ENCODE results near the gene PPP6R3. TPM values are rescaled to one million over a fixed set of nuclear protein-coding genes. Genes with fewer than 3 reads are reported as not detected.
A peak's percentile ranks its signal among the peaks of the same experiment; 100 is the strongest.

The PPP6R3 gene
- total RNA-seq: 100 to 1,000 TPM; 188 to 189 TPM

- H3K9me3 Mint-ChIP-seq: no peaks in the 10 kb centered on the region
- peak; percentile 56 to 69 for ATAC-seq
- DNase-seq (ENCODE audit: low spot score): no peak
- H3K27ac Mint-ChIP-seq: peak within 1 kb of the TSS; percentile 89 to 96
- peaks cover 10% of the 10 kb centered on the region for H3K36me3 Mint-ChIP-seq
- H3K27me3 Mint-ChIP-seq: no peaks in the 10 kb centered on the region
- H3K4me3 Mint-ChIP-seq: peak within 1 kb of the TSS; percentile 91
- H3K4me1 Mint-ChIP-seq (ENCODE audit: low read depth in 2 of 2): peaks cover 44 to 45% of the 10 kb centered on the region in 2 donors
Measured at GRCh38 chr11:68460741-68461574, at the start of gene PPP6R3. Gene PPP6R3 (plus strand): TSS chr11:68460752. CDS start chr11:68537665, 76,913 bp downstream.

DNA sequence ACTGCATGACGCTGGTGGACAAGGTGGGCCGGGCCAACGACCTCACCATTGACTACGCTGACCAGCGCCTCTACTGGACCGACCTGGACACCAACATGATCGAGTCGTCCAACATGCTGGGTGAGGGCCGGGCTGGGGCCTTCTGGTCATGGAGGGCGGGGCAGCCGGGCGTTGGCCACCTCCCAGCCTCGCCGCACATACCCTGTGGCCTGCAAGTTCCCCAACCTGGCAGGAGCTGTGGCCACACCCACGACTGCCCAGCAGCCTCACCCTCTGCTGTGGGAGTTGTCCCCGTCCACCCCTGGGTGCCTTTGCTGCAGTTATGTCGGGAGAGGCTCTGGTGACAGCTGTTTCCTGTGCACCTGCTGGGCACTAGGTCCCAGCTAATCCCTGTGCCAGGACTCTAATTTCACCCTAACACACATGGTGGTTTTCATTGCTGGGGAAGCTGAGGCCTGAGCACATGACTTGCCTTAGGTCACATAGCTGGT, 49.0 kb upstream of the PPP6R3 start:
- H3K9me3 Mint-ChIP-seq: no peaks in the 10 kb centered on the region
- no peak overlapping the region for H3K4me3 Mint-ChIP-seq
- H3K4me1 Mint-ChIP-seq (ENCODE audit: low read depth in 2 of 2): no peaks in the 10 kb centered on the region
- no peak overlapping the region for H3K27ac Mint-ChIP-seq
- no peaks in the 10 kb centered on the region for H3K27me3 Mint-ChIP-seq
- no peaks in the 10 kb centered on the region for H3K36me3 Mint-ChIP-seq
- no peak for ATAC-seq
- no peak for DNase-seq (ENCODE audit: low spot score)

- peaks cover 0 to 4% of the 10 kb centered on the region in 2 donors for H3K4me1 Mint-ChIP-seq (ENCODE audit: low read depth in 2 of 2)
- peak in 1 of 2 donors; percentile 84 for ATAC-seq
- no peak for DNase-seq (ENCODE audit: low spot score)
- H3K4me3 Mint-ChIP-seq: no peak overlapping the region
- no peaks in the 10 kb centered on the region for H3K36me3 Mint-ChIP-seq
- H3K9me3 Mint-ChIP-seq: no peaks in the 10 kb centered on the region
- peaks cover 0 to 3% of the 10 kb centered on the region in 2 donors for H3K27me3 Mint-ChIP-seq
- H3K27ac Mint-ChIP-seq: no peak overlapping the region
Measured at GRCh38 chr11:68412593-68413475, 47.7 kb upstream of the PPP6R3 start.

- no peak overlapping the region for H3K27ac Mint-ChIP-seq
- H3K4me3 Mint-ChIP-seq: no peak overlapping the region
- ATAC-seq: no peak
Measured at GRCh38 chr11:68413591-68413999, 47.0 kb upstream of the PPP6R3 start.

GRCh38 chr11:68414496-68415221, 45.9 kb upstream of the PPP6R3 start:
- DNase-seq (ENCODE audit: low spot score) (no peak), ATAC-seq (peak in 1 of 2 donors; percentile 7)
- Mint-ChIP-seq H3K9me3 (no peaks in the 10 kb centered on the region), H3K27ac (no peak overlapping the region), H3K4me3 (no peak overlapping the region), H3K27me3 (peaks cover 0 to 3% of the 10 kb centered on the region in 2 donors), H3K36me3 (no peaks in the 10 kb centered on the region), H3K4me1 (ENCODE audit: low read depth in 2 of 2) (peaks cover 0 to 4% of the 10 kb centered on the region in 2 donors)

More at GRCh38 chr11:68413591-68413999, 47.0 kb upstream of the PPP6R3 start:
- H3K36me3 Mint-ChIP-seq: no peaks in the 10 kb centered on the region
- H3K9me3 Mint-ChIP-seq: no peaks in the 10 kb centered on the region
- H3K4me1 Mint-ChIP-seq (ENCODE audit: low read depth in 2 of 2): peaks cover 0 to 4% of the 10 kb centered on the region in 2 donors
- peaks cover 0 to 3% of the 10 kb centered on the region in 2 donors for H3K27me3 Mint-ChIP-seq
- no peak for DNase-seq (ENCODE audit: low spot score)

DNA sequence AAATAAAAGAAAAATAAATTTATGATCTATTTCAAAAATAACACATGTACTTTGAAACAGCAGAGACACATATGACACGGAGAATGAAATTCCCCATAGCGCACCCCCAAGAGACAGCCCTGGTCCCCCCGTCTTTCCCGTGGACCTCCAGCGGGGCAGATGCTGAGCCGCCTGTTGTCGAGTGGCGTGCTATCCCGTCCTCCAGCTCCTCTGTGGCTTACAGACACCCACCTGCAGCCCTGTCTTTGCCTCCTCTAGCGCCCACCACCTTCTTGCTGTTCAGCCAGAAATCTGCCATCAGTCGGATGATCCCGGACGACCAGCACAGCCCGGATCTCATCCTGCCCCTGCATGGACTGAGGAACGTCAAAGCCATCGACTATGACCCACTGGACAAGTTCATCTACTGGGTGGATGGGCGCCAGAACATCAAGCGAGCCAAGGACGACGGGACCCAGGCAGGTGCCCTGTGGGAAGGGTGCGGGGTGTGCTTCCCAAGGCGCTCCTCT, 44.4 kb upstream of the PPP6R3 start:
- peaks cover 0 to 3% of the 10 kb centered on the region in 2 donors for H3K27me3 Mint-ChIP-seq
- no peak for ATAC-seq

DNA sequence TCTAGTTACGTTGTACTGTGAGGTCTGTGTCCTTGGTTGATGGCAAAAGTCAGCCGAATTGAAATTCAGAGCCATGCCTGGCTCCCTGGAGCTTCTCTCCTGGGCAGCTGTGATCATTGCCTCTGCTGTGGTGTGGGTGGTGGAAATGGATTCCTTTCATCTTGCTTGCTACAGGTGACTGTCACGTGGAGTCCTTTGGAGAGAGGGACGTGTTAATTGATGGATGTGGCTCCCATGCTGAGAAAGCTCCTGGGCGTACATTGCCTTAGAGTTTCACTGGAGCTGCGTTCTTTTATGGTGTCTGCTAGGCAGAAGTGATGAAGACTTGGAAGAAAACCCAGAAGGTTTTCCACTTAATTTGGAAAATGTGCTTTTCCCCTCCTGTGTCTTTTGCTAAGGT, 41.9 kb upstream of the PPP6R3 start:
- DNase-seq (ENCODE audit: low spot score): no peak
- Mint-ChIP-seq H3K36me3 (no peaks in the 10 kb centered on the region), H3K4me1 (ENCODE audit: low read depth in 2 of 2) (peaks cover 0 to 4% of the 10 kb centered on the region in 2 donors), H3K27ac (no peak overlapping the region), H3K9me3 (no peaks in the 10 kb centered on the region), H3K27me3 (peaks cover 0 to 3% of the 10 kb centered on the region in 2 donors), H3K4me3 (no peak overlapping the region)
- no peak for ATAC-seq

More for the DNA sequence above, 44.4 kb upstream of the PPP6R3 start:
- no peak overlapping the region for H3K27ac Mint-ChIP-seq
- H3K36me3 Mint-ChIP-seq: no peaks in the 10 kb centered on the region
- no peaks in the 10 kb centered on the region for H3K9me3 Mint-ChIP-seq
- H3K4me1 Mint-ChIP-seq (ENCODE audit: low read depth in 2 of 2): peaks cover 0 to 4% of the 10 kb centered on the region in 2 donors
- H3K4me3 Mint-ChIP-seq: no peak overlapping the region
- DNase-seq (ENCODE audit: low spot score): no peak

DNA sequence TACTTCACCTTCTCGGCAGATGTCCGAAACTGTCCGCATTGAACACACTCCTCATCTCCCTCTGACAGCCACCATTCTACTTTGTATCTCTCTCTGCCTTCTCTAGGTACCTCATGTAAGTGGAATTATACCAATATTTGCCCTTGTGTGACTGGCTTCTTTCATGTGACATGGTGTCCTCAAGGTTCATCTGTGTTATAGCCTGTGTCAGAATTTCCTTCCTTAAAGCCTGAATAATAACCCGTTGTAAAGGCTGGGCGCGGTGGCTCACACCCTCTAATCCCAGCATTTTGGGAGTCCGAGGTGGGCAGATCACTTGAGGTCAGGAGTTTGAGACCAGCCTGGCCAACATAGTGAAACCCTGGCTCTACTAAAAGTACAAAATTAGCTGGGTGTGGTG, 40.4 kb upstream of the PPP6R3 start:
- H3K4me1 Mint-ChIP-seq (ENCODE audit: low read depth in 2 of 2): peaks cover 0 to 4% of the 10 kb centered on the region in 2 donors
- H3K4me3 Mint-ChIP-seq: no peak overlapping the region
- no peaks in the 10 kb centered on the region for H3K36me3 Mint-ChIP-seq
- H3K9me3 Mint-ChIP-seq: no peaks in the 10 kb centered on the region
- peaks cover 0 to 3% of the 10 kb centered on the region in 2 donors for H3K27me3 Mint-ChIP-seq
- ATAC-seq: no peak
- H3K27ac Mint-ChIP-seq: no peak overlapping the region
- DNase-seq (ENCODE audit: low spot score): no peak

DNA sequence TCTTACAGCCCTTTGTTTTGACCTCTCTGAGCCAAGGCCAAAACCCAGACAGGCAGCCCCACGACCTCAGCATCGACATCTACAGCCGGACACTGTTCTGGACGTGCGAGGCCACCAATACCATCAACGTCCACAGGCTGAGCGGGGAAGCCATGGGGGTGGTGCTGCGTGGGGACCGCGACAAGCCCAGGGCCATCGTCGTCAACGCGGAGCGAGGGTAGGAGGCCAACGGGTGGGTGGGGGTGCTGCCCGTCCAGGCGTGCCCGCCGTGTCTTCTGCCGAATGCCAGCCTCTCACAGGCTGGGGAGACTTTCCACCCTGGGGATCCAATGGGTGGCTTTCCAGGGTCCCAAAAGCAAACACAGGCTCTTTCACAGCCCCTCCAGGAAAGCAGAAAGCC, 37.1 kb upstream of the PPP6R3 start:
- DNase-seq (ENCODE audit: low spot score) (no peak), ATAC-seq (no peak)
- no peak overlapping the region for H3K4me3 Mint-ChIP-seq
- H3K9me3 Mint-ChIP-seq: no peaks in the 10 kb centered on the region
- no peaks in the 10 kb centered on the region for H3K27me3 Mint-ChIP-seq
- no peaks in the 10 kb centered on the region for H3K4me1 Mint-ChIP-seq (ENCODE audit: low read depth in 2 of 2)
- H3K27ac Mint-ChIP-seq: no peak overlapping the region
- H3K36me3 Mint-ChIP-seq: no peaks in the 10 kb centered on the region

GRCh38 chr11:68424101-68424632, 36.4 kb upstream of the PPP6R3 start:
- Mint-ChIP-seq H3K36me3 (no peaks in the 10 kb centered on the region), H3K4me1 (ENCODE audit: low read depth in 2 of 2) (no peaks in the 10 kb centered on the region), H3K4me3 (no peak overlapping the region), H3K27me3 (no peaks in the 10 kb centered on the region), H3K9me3 (no peaks in the 10 kb centered on the region), H3K27ac (no peak overlapping the region)
- no peak for DNase-seq (ENCODE audit: low spot score)
- ATAC-seq: no peak

DNA sequence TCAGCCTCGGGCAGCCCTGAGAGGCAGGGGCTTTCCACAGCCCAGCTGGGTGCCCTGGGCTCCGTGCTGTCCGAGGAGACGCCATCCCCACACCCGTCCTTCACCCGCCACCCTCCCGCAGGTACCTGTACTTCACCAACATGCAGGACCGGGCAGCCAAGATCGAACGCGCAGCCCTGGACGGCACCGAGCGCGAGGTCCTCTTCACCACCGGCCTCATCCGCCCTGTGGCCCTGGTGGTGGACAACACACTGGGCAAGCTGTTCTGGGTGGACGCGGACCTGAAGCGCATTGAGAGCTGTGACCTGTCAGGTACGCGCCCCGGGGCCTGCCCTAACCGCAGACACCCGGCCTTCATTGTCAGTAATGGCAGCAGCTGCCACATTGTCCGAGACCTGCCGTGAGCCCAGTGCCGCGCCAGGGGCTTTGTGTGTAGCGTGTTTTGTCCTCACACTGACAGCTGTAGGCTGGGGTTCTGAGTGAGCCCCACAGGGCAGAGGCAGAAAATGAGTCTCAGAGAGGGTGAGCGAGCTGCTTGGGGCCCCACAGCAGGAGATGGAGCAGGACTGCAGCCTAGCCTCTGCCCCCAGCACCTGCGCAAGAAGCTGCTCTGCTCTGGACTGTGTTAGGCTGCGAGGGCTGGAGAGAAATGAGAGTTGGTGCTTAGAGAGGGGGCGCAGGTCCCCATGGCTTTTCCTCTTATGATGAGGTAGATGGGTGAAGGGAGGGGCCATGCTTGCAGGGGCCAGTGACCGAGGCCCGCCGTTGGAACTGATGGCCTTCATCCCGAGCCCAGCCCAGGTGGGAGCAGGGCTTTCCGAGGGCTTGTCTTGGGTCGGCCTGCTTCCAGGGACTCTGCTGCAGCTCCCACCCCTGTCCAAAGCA, 35.3 kb upstream of the PPP6R3 start:
- H3K36me3 Mint-ChIP-seq: peaks cover 9% of the 10 kb centered on the region
- no peak overlapping the region for H3K27ac Mint-ChIP-seq

DNA sequence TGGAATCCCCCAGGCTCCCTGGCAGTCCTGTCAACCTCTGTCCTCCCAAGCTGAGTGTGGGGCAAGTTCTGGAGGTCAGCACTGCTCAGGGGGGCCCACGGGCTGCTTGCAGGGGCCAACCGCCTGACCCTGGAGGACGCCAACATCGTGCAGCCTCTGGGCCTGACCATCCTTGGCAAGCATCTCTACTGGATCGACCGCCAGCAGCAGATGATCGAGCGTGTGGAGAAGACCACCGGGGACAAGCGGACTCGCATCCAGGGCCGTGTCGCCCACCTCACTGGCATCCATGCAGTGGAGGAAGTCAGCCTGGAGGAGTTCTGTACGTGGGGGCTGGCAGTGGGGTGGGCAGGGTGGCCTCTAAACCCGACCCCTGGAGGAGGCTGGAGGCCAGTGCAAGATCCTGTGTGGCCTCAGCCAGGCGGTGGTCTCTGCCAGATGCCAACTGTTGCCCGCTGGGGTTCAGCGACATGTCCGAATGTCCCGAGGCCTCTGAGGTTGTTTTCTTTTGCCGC, 34.6 kb upstream of the PPP6R3 start:
- no peak overlapping the region for H3K27ac Mint-ChIP-seq
- DNase-seq (ENCODE audit: low spot score): no peak
- H3K4me1 Mint-ChIP-seq (ENCODE audit: low read depth in 2 of 2): no peaks in the 10 kb centered on the region
- H3K4me3 Mint-ChIP-seq: no peak overlapping the region
- ATAC-seq: no peak
- H3K36me3 Mint-ChIP-seq: peaks cover 14% of the 10 kb centered on the region
- H3K27me3 Mint-ChIP-seq: no peaks in the 10 kb centered on the region
- peaks cover 5% of the 10 kb centered on the region for H3K9me3 Mint-ChIP-seq

More for the DNA sequence above, 35.3 kb upstream of the PPP6R3 start:
- no peaks in the 10 kb centered on the region for H3K27me3 Mint-ChIP-seq
- no peaks in the 10 kb centered on the region for H3K4me1 Mint-ChIP-seq (ENCODE audit: low read depth in 2 of 2)
- H3K9me3 Mint-ChIP-seq: peaks cover 5% of the 10 kb centered on the region
- DNase-seq (ENCODE audit: low spot score) (no peak), ATAC-seq (peak; percentile 18 to 36)
- no peak overlapping the region for H3K4me3 Mint-ChIP-seq
